ENCODE data around the gene RTL10.
"Not testable (repeated sequence)": the region's sequence is repeated elsewhere in the genome, so short reads cannot be mapped to it uniquely, and the experiment has no call there.

Gene RTL10

DNA sequence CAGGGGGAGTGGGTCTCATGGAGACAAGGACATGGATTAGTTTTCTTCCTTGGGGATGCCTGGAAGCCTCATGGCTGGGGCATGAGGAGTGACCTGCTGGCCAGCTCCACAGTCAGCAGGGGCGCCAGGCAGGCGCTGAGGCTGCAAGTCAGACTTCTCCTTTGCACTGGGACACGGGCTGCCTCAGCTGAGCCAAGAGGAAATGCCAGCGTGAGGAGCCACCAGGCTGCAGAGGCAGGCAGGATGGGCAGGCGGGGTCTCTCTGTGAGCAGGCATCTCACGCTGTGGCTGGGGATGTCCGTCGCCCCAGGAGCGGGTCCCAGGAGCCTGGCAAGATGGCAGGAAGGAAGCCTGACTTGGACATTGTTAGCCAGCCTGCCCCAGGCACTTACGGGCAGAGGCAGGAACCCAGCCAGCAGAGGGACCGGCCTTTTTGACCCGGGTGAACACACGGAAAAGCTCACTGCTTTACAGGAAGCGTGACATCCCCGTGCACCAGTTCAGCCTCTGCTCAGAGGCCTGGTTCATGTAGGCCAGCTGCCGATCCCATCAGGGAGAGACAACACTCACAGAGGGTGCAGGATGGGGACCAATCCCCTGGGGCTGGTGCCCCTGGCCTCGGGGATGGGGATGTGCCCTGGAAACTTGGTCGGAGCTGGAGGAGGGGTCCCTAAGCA is 10.2 kb downstream of the RTL10 start:
- DNase-seq (ENCODE audit: low read depth in 4 of 4, low spot score in 1 of 4), result no peak

DNA sequence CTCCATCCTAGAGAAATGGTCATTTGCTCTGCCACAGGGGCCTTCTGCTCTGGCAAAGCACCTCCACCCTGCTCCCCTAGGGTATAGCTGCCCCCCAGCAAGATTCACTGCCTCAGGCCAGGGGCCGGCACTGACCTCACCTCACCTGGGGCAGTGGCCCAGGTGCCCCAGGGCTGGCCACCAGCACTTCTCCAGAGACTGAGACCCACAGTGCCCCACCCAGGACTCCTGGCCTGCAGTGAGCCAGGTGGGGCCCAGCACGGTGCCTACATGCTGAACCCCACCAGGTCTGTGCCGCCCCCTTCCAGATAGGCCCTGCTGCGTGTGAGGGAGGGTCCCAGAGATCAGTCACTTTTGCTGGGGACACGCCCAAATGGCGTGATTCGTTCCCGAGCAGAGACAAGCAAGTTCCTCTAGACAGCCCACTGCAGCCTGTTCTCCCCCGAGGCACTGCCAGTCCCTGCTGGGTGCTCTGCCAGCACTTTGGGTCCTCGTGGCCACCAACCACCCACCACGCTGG is 10.8 kb downstream of the RTL10 start:
- DNase-seq (ENCODE audit: low read depth in 4 of 4, low spot score in 1 of 4), result no peak

DNA sequence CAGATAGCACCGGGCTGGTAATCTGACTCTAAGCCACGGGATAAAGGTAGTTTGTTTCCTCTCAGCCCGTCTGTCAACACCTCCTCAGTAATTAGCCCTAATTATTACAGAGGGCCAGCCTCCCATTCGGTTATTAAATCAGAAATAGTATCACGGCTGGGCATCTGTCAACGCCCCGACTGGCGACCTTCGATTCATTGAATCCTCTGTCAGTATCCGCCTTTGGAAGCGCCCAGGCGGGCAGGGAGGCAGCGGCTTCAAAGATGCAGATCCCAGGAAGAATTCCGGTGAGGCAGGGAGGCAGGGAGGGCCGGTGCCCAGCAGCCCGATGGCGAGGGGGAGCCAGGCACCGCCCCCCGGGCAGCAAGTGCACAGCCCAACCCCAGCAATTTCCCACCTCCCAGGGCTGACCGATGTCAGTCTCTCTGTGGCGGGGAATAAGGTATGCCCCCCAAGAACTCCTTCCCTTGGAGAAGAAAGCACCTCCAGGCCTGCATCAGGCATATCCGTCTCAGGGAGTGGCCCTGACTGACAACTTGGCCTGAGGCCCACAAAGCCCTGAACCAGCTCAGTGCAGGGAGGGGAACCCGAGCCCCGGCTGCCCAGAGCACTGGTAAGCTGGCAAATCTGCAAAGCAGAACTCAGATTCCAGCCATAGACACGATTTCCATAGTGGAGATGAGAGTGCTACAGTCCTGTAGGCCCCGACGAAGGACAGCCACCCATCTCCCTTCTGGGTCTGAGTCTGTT is 11.4 kb downstream of the RTL10 start:
- DNase-seq (ENCODE audit: low read depth in 4 of 4, low spot score in 1 of 4), result no peak

DNA sequence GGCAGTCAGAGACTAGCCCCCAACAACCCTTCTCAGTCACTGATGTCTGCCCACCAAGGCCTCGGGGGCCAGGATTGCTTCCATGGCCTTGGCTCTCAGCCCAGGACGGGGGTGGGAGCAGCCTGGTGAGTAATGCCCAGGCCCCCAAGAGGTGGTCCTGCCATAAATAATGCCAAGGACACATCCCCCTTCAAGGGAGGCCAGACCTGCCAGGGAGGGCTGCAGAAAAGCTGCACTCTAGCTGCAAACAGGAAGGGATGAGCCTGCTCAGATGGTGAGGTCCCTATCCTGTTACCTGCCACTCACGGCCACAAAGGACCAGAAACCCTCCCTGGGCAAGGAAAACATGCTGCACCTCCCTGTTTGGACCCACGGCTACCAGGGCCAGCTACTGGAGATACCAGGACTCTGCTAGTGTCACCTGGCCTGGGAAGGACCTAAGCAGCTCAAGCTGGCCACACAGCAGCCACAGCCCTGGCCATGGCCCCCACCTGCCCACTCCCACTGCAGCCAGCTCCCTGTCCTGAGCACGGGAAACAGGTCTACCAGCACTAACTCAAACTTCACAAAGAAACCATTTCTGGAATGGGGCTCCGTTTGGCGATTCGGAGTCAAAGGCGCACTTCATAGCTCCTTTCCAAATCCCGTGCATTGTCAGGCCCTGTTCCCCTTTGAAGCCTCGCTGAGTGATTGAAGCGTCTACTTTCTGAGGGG is 12.1 kb downstream of the RTL10 start:
- no peak for DNase-seq (ENCODE audit: low read depth in 4 of 4, low spot score in 1 of 4)

DNA sequence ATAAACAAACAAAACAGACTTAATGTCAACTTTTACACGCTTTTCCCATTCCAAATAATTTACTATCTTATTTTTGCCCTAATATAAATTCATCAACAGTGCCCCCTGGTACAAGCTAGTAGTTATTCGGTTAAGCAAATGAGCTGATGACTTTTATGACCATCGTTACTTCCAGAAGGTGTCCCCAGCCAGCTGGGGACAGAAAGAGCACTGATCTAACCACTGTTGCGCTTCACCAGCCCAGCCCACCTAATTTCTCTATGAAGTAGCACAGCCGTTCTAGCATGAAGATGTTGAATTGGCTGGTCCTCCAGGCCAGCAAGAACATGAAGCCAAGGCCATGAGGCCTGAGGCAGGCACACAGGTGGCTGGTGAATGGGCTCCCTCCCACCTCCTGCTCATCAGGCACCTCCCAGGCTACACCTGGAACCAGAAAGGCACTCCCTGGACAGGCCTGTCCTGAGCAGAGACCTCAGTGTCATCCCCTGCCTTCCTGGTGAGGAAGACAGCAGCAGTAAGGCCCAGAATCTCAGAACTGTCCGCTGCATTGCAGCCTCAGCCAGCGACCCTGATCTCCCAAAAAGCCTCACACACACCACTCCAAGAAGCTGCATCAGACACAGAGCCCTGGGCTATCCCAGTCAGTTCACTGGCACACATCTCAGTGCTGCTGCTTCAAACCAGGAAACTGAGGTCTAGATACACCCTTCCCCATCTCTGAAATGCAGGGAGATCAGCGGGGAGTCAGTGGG is 12.9 kb downstream of the RTL10 start:
- no peak for DNase-seq (ENCODE audit: low read depth in 4 of 4, low spot score in 1 of 4)

DNA sequence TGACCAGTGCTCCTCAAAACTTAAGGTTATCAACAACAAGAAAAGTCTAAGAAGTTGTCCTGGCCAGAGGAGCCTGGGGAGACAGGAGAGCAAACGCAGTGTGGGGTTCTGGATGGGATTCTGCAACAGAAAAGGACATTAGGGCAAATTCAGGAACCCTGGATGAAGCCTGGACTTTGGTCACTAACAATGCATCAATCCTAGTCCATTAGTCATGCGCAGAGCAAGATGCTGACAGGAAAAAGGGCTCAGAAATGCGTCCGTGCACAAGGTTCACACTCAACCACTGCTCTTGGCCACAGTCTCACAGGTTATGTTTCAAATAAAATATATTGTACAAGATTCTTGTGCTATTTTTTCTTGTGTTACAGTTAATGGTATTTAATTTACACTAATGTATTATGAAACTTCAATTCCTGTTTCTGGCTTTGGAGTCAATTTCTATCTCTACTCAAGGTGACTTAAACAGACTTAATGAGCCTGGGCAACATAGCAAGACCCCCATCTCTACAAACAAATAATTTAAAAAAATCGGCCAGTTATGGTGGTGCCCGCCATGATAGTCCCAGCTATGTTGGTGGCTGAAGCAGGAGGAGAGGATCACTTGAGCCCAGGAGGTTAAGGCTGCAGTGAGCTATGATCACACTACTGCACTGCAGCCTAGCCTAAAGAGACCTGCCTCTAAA is 13.6 kb downstream of the RTL10 start:
- no peak for DNase-seq (ENCODE audit: low read depth in 4 of 4, low spot score in 1 of 4)

DNA sequence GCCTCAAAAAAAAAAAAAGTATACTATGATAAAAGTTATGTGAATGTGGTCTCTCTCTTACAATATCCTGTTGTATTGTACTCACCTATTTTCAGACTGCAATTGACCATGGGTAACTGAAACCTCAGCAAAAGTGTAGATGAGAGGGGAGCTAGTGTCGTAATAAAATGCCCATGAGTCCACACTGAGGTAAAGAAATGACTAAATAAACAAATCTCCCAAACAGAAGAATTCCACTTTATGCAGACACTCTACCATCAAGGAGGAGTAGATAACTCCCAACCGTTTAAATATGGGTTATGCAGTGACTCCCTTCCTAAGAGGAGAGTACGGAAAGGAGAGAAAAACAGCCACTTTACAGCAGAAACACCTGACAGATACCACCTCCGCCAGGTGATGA is 14.6 kb downstream of the RTL10 start:
- DNase-seq (ENCODE audit: low read depth in 4 of 4, low spot score in 1 of 4), result no peak

DNA sequence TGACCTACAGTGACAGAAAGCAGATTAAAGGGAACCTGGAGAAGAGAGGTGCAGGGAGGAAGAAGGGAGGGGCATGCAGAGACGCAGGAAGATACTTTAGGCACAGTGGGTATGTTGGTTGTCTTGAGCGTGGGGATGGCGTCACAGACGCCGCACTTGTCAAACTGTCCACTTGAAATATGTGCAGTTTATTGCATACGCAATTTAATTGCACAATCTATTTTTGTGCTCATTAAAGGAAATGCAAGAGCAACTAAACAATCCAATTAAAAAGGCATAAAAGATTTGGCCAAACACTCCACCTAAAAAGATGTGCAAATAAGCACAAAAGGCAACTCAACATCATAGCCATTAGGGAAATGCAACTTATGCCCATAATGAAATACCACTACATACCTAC is 16.8 kb downstream of the RTL10 start:
- DNase-seq (ENCODE audit: low read depth in 4 of 4, low spot score in 1 of 4), result no peak

DNA sequence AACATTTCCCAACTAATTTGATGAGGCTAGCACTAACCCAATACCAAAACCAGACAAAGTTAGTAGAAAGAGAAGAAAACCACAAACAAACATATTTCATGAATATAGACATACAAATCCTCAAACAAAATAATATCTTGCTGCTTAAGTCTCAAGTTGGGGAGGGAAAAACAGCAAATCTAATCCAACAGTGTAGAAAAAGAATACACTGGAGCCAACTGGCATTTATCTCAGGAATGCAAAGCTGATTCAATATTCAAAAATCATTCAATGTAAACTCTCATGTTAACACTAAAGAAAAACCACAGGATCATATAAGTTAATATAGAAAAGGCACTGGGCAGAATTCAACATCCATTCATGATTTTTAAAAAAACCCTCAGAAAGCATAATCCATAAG is 18.2 kb downstream of the RTL10 start:
- no peak for DNase-seq (ENCODE audit: low read depth in 4 of 4, low spot score in 1 of 4)

DNA sequence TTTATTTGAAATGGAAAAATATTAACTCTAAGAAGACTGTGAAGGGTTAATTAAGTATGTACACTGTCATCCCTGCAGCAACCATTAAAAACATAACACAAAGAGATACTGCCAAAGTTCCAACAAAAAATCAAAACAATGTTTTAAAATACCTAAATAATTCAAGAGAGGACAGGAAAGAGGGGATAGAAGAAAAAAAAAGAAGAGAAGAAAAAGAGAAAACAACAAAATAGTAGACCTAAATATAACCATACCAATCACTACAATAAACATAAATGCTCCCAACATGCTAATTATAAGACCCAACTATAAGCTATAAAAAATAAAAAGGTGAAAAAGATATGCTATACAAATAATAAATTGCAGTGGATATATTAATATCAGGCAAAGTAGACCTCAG is 20.1 kb downstream of the RTL10 start:
- no peak for DNase-seq (ENCODE audit: low read depth in 4 of 4, low spot score in 1 of 4)

DNA sequence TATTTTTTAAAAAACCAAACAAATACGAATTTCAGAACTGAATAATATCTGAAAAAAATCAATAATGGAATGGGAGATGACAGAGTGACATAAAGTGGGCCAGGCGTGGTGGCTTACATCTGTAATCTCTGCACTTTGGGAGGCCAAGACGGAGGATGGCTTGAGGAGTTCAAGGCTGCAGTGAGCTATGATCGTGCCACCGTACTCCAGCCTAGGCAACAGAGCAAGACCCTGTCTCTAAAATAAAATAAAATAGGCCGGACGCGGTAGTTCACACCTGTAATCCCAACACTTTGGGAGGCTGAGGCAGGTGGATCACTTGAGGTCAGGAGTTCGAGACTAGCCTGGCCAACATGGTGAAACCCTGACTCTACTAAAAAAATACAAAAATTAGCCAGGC is 21.3 kb downstream of the RTL10 start:
- not testable (repeated sequence) for DNase-seq (ENCODE audit: low read depth in 4 of 4, low spot score in 1 of 4)

DNA sequence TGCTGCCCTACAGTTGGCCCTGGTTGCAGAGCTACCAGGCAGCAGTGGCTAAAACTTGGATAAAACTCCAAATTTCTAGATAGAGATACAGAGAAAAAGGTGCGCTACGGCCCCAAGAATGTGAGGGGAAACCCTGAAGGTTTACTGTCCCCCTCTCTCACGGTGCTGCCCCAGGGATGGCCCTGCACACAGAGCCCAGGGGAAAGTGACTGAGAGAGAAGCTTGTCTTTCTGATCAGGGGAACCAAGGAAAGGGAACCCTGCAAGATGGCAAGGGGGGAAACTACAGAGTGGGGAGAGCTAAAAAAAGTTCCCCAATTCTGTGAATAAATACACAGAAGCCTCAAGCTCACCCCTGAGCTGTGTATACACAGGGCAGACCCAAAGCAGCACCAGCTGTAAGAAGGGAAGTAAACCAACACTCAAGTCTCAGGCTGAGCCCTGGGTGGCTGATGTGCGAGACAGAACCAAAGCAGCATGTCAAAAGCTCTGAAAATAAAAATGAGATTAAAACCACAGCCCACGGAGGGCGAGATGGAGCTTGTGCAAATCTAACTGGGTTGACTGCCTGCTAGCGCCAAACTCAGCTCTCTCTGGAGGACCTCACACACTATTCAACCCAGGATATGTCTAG is 22.1 kb downstream of the RTL10 start:
- no peak for DNase-seq (ENCODE audit: low read depth in 4 of 4, low spot score in 1 of 4)

DNA sequence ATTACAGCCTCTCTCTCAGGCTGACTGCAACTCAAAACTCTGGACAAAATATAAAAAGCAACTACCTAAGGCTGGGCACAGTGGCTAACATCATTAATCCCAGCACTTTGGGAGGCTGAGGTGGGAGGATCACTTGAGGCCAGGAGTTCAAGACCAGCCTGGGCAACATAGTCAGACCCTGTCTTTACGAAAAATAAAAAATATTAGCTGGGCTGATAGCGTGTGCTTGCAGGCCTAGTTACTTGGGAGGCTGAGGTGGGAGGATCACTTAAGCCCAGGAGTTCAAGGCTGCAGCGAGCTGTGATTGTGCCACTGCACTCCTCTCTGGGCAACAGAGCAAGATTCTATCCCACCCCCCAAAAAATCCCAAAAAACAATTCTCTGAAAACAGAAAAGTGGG is 22.7 kb downstream of the RTL10 start:
- DNase-seq (ENCODE audit: low read depth in 4 of 4, low spot score in 1 of 4), result not testable (repeated sequence)

DNA sequence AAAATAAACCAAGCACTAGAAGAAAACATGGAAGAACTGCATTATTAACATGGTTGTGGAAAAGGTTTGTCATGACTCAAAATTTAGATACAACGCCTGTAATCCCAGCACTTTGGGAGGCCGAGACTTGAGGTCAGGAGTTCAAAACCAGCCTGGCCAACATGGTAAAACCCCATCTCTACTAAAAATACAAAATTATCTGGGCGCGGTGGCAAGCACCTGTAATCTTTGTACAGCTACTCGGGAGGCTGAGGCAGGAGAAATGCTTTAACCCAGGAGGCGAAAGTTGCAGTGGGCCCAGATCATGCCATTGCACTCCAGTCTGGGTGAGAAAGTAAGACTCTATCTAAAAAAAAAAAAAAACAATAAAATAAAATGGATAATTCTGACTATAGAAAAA is 23.7 kb downstream of the RTL10 start:
- no peak for DNase-seq (ENCODE audit: low read depth in 4 of 4, low spot score in 1 of 4)

DNA sequence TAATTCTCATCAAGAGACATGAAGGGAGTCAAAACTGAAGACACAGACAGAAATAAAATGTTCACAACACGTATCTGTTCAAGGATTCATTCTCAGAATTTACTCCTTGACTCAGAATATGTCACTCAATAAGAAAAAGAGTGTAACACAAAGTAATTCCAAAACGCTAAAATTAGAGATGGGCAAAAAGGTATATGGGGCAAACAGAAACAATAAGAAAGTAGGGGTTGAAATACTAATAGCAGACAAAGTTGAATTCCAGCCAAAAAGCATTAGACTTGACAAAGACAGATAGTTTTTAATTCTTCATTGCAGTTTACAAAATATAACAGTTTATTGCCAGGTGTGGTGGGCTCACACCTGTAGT is 26.7 kb downstream of the RTL10 start:
- DNase-seq (ENCODE audit: low read depth in 4 of 4, low spot score in 1 of 4), result no peak

DNA sequence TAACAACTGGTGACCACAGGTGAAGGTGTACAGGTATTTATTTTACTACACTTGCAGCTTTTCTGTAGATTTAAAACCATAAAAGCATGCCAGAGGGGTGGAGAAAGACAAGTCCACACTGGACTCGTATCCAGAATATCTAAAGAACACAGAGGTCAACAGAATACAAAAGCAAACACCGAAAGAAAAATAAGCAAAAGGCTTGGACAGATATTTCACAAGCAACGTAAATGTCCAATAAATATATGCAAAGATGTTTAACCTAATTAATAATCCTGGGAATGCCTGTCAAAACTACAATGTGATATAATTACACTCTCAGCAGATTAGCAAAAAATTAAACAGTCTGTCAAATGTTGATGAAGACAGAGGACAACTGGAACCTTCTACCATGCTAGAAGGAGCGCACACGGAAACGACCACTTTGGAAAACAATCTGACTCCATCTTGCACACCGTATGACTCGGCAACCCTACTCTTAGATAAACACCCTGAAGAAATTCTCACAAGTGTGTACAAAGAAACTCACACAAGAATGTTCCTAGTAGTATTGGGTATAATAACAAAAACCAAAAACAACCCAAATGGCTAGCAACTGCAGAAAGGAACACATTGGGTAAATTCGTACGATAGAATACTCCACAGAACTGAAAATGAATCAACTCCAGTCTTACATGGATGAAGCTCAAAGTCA is 27.2 kb downstream of the RTL10 start:
- DNase-seq (ENCODE audit: low read depth in 4 of 4, low spot score in 1 of 4), result no peak

DNA sequence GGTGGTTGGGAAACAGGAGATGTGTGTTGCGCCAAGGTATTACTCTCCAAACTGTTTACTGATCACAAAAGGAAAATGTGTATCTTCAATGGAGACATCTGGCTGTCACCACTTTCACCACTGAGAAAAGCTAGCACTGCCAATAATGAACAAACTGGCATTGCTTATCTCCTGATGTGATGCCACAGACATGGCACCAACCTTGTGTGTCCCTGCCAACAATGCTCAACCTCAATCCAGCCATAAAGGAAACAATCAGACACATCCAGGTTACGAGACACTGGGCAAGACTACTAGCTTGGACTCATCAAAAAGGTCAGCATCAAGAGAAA is 28.1 kb downstream of the RTL10 start:
- no peak for DNase-seq (ENCODE audit: low read depth in 4 of 4, low spot score in 1 of 4)

DNA sequence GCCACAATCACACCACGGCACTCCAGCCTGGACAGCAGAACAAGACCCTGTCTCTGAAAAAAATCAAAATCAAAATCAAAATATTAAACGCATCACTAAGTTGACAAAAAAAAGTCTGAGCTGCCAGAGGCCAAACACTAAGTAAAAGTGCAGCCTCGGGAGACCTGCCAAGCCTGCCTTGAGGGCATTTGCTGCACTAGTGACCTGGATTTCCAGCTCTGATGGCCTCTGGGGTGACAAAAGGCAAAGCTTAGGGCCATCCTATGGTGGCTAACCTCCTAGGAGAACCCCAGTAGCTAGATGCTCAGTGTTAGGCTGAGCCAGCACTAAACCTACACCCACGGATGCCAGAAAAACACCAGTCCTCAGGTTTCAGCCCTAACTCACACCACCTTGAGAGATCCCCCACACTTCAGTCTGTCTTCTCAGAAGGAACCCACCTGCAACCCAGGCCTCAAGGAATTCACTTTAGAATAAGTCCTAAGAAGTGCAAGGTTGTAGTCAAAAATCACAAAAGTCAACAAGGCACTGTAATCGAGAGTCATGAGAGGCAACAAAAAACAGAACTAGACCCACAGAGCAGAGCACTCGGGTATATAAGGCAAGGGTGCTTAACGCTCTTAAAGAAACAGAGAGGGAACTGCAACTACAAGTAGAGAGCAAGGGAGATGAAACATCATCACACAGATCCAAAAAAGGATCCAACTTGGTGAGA is 28.6 kb downstream of the RTL10 start:
- DNase-seq (ENCODE audit: low read depth in 4 of 4, low spot score in 1 of 4), result no peak

DNA sequence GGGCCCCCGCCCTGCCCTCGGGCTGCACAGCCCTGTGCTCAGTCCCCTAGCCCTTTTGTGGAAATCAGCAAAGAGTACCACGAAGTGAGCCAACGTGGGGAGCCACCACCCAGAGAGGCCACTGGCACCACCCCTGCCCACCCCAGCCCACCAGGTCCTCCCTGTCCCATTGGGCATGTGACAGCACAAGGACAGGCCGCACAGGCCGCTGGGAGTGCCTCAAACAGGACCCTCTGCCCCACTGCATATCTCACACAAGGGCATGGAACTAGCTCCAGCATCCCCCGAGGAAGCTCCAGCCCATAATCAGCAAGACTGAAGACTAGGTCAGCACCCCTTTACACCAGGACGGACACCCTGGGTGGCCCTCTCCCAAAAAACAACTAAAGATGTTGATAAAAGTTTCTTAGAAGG is 29.7 kb downstream of the RTL10 start:
- no peak for DNase-seq (ENCODE audit: low read depth in 4 of 4, low spot score in 1 of 4)

Measured in stimulated activated CD4-positive, alpha-beta T cell treated with anti-CD3 and anti-CD28 coated beads, Interleukin-1b, Interleukin-23, amount 100 ng/mL, for 24 hours (primary cell).